Uterus (tissue), 4 donors: ENCODE results near the gene HNRNPA1. TPM values are rescaled to one million over a fixed set of nuclear protein-coding genes. Genes with fewer than 3 reads are reported as not detected.
A peak's percentile ranks its signal among the peaks of the same experiment; 100 is the strongest.

Source experiments
- DNase-seq, 2 donors: peaks; one replicate each; pipeline ENCODE4 v3.0.0-alpha.2; 2019 to 2020
- H3K27ac ChIP-seq, 2 donors: fragments of 200-600 bp; sonication (generic); 1 replicate in 1 of 2; 2 replicates in 1 of 2; pipeline ENCODE4 v1.5.1; 2016 to 2018
- H3K27me3 ChIP-seq, 2 donors: fragments of 200-600 bp; sonication (generic); one replicate each; pipeline ENCODE4 v1.5.1; 2018 to 2019; ENCODE audit warnings: control low read depth in 1 of 2
- H3K36me3 ChIP-seq, 2 donors: fragments of 200-600 bp; sonication (generic); one replicate each; pipeline ENCODE4 v1.5.1; 2019; ENCODE audit warnings: control low read depth in 1 of 2
- H3K4me1 ChIP-seq, 2 donors: fragments of 200-600 bp; sonication (generic); one replicate each; pipeline ENCODE4 v1.5.1; 2018 to 2019; ENCODE audit warnings: control low read depth in 1 of 2
- H3K4me3 ChIP-seq, 2 donors: fragments of 200-600 bp; sonication (generic); 1 replicate in 1 of 2; 2 replicates in 1 of 2; pipeline ENCODE4 v1.5.1; 2018 to 2019; ENCODE audit warnings: mild to moderate bottlenecking in 1 of 2
- H3K9me3 ChIP-seq, 2 donors: fragments of 200-600 bp; sonication (generic); one replicate each; pipeline ENCODE4 v1.5.1; 2019; ENCODE audit warnings: control low read depth in 1 of 2
- CTCF ChIP-seq, 4 experiments: fragments of 200-600 bp in 2 of 4; fragments of 450-650 bp in 2 of 4; sonication (generic) in 2 of 4; IDR thresholded peaks; one replicate each; pipeline ENCODE4 v1.5.1; 2016 to 2019; ENCODE audit warnings: antibody characterized with exemption in 4 of 4, mild to moderate bottlenecking in 2 of 4, moderate library complexity in 1 of 4
- POLR2A ChIP-seq, 2 donors: fragments of 450-650 bp; IDR thresholded peaks; one replicate each; pipeline ENCODE4 v1.6.1; 2016; ENCODE audit warnings: antibody characterized with exemption in 2 of 2, mild to moderate bottlenecking in 1 of 2, moderate library complexity in 1 of 2
- intact Hi-C: fragments of 100-400 bp; cut with DNase I; formaldehyde crosslinking; loops from one replicate; pipeline ENCODE4 v1.15.1; 2023; ENCODE audit warnings: low total_unique reads
- total RNA-seq, 4 donors: library from RNA; depleted of rRNA in 3 of 4; stranded (reverse); fragments of >200 nt in 3 of 4; gene quantifications; one replicate each; pipeline versions ENCODE4 v1.1.0 to v1.2.4, GENCODE V29; 2014 to 2023
- donor health status: DM: yes; HTN: yes; CAD: no.

HNRNPA1 gene
- total RNA-seq, 4 donors from 2014 or later = 245 to 1,238 (median 796) TPM

GRCh38 chr12:54262403-54262925 lies 18.1 kb upstream of the HNRNPA1 start:
- TF ChIP-seq CTCF (IDR thresholded peaks at IDR 0.05) (no peak), POLR2A (IDR thresholded peaks at IDR 0.05) (no peak)
- no peaks in the 10 kb centered on the region for H3K36me3 ChIP-seq
- peak overlapping the region; percentile 13 to 33 for H3K27ac ChIP-seq
- no peak for DNase-seq
- H3K4me3 ChIP-seq = no peak overlapping the region
- no peaks in the 10 kb centered on the region for H3K9me3 ChIP-seq
- intact Hi-C loops = no loop called here
- H3K27me3 ChIP-seq = no peaks in the 10 kb centered on the region
- H3K4me1 ChIP-seq = peaks cover 0 to 8% of the 10 kb centered on the region in 2 donors

- intact Hi-C loops = no loop called here
- Histone ChIP-seq H3K4me3 (no peak overlapping the region), H3K27ac (peak overlapping the region in 1 of 2 donors; percentile 5), H3K4me1 (peaks cover 0 to 8% of the 10 kb centered on the region in 2 donors), H3K36me3 (no peaks in the 10 kb centered on the region), H3K9me3 (no peaks in the 10 kb centered on the region), H3K27me3 (no peaks in the 10 kb centered on the region)
- no peak for TF ChIP-seq POLR2A (IDR thresholded peaks at IDR 0.05)
- no peak for TF ChIP-seq CTCF (IDR thresholded peaks at IDR 0.05)
- no peak for DNase-seq
These were observed 15.1 kb upstream of the HNRNPA1 start for GRCh38 chr12:54265364-54265812.

GRCh38 chr12:54266852-54267251 lies 13.7 kb upstream of the HNRNPA1 start:
- DNase-seq = no peak
- H3K9me3 ChIP-seq = no peaks in the 10 kb centered on the region
- no peaks in the 10 kb centered on the region for H3K27me3 ChIP-seq
- no peaks in the 10 kb centered on the region for H3K36me3 ChIP-seq
- no peak for TF ChIP-seq POLR2A (IDR thresholded peaks at IDR 0.05)
- TF ChIP-seq CTCF (IDR thresholded peaks at IDR 0.05) = no peak
- intact Hi-C loops = no loop called here
- no peak overlapping the region for H3K27ac ChIP-seq
- H3K4me1 ChIP-seq = peaks cover 0 to 8% of the 10 kb centered on the region in 2 donors
- no peak overlapping the region for H3K4me3 ChIP-seq

- intact Hi-C loops = no loop called here
- no peaks in the 10 kb centered on the region for H3K9me3 ChIP-seq
- no peak overlapping the region for H3K27ac ChIP-seq
- H3K4me1 ChIP-seq = no peaks in the 10 kb centered on the region
- TF ChIP-seq CTCF (IDR thresholded peaks at IDR 0.05) (no peak), POLR2A (IDR thresholded peaks at IDR 0.05) (no peak)
- H3K4me3 ChIP-seq = no peak overlapping the region
- no peaks in the 10 kb centered on the region for H3K36me3 ChIP-seq
- H3K27me3 ChIP-seq = no peaks in the 10 kb centered on the region
- DNase-seq = no peak
These were observed 10.2 kb upstream of the HNRNPA1 start for GRCh38 chr12:54270345-54270744.

- Histone ChIP-seq H3K27me3 (no peaks in the 10 kb centered on the region), H3K27ac (peak overlapping the region in 1 of 2 donors; percentile 21), H3K4me3 (no peak overlapping the region), H3K9me3 (no peaks in the 10 kb centered on the region), H3K4me1 (no peaks in the 10 kb centered on the region), H3K36me3 (no peaks in the 10 kb centered on the region)
- DNase-seq = no peak
- no peak for TF ChIP-seq CTCF (IDR thresholded peaks at IDR 0.05)
- TF ChIP-seq POLR2A (IDR thresholded peaks at IDR 0.05) = no peak
- intact Hi-C loops = no loop called here
These were observed 8.3 kb upstream of the HNRNPA1 start for GRCh38 chr12:54272214-54272613.
